NCI-H748 (cell line): ENCODE data around the gene ART4.
A peak's percentile ranks its signal among the peaks of the same experiment; 100 is the strongest.

ENCODE experiments used
- DNase-seq: peaks from one replicate; lab custom pipeline; 2025; ENCODE audit not compliant: unreplicated experiment; lab: John Stamatoyannopoulos, UW

The ART4 gene

DNA sequence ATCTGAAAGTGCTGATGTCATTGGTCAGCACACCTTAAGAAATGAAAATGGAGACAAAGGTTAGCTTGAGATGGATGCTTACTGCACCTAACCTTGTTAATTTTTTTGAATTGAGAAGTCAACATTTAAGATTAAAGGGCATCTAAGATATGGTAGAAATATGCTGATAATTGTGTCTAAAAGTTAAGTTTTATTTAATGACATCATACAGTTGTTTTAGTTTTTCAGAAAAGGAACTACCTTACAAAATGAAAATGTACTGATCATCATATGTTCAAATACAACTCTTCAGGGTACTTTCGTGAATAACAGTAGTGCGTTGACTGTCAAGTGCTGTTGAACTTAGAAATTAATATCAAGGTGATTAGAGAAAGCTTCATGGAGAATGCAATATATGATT lies 31.8 kb downstream of the ART4 start:
- no peak for DNase-seq

DNA sequence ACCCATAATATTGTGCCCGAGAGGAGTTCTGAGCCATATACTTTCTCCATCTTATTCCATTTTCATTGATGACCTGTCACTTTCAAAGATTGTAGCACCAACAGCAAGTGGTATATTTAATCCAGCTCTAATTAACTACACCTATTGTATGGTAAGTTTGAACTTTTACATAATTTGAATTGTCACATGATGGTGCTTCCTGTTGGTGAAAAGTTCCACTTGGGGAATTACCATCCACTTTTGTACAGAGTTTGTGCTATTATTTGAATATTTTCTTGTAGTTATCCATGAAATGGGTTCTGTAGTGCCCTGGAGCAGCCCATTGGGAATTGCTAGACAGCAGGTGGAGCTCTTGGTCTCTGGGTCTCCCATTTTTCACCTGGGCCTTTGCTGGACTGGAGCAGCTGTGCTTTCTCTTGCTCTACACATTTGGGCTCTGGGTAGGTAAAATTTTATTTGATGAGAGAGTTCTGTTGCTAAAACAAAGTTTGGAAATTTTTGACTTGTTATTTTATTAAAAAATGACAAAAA lies 32.3 kb downstream of the ART4 start:
- peak; percentile 8 for DNase-seq

DNA sequence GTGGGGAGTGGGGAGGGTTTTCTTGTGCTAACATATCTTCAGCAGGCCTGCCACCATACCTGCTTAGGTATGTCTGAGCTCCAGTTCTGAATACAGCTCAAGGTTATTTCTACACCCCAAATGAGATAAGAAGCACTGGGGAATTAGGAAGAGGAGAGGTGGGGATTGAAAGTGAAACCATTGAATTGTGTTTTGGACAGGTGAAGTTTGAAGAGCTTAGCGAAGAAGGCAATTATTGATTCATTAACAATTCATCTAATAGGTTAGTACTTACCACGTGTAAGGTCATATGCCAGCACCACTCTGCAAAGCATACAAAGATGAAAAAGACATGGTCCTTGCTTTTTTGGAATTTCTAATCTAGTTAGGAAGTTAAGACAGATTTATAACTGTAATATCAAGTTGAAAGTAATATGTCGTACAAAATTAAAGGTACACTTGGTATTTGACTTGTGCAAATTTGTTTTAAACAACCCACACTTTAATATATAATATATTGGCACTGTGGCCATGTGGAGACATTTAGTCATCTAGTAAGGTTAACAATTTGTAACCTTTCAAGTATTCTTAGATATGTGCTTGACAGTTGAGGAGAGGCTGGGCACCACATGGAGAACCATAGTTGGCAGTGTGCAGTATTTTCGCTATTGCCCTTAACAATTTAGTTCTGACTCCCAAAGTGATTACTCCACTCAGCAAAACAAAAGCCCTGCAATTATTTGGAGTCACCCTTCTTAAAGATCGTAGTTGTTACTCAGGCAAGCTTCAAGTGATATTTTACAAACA lies 33.0 kb downstream of the ART4 start:
- no peak for DNase-seq

DNA sequence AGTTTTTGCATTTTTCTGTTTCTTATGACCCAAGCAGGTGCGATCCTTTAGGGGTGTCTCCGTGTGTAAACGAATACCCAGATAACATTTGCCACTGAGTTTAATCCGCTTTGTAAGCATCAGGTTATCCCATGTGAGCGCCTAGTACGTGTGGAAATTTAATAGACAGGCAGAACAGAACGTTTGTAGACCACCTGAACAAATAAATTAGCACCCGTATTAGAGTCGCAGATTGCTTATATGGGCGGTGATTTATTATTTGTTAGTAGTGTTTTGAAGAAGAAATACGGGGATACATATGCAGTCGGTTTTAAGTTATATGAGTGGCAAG lies 39.5 kb downstream of the ART4 start:
- DNase-seq: peak; percentile 62

DNA sequence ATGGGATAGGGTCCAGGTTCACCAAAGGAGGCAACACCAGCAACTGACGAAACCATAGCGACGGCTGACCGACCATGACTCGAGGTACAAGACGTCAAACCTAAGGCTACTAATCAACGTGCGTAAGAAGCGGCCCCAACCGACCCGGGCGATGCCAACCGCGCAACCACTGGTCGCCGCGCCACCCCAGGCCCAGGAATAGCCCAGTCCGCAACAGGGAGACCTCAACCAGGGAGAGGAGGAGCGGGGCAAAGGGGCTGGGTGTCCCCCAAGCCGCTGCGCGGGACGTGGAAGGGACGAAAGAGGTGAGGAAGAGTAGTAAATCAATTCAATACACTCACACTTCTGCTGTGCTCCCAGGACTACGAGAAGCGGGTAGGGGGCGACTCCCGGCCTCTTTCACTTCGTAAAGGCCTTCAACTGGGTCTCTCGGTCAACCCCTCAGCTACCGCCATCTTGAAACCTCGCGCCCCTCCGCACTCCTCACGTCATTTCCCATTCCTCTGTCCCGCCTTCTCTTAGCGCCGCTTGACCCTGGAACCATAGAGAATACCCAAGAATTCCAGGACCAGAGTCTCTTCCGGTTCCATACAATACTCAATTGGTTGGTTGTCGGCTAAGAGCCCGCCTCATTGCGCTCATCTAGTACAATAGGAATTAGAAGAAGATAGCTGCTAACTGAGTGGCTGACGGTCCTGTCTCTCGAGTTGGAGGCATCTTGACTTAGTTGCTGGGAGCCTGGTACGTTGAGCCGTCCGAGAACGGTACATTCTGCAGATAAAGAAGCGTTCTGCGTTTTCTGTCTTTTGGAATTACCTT lies 40.1 kb downstream of the ART4 start, which contains the start of the genes C12orf60 and WBP11:
Gene C12orf60, plus strand, starts transcription at position 660 of the 819 bp plus-strand sequence. CDS start 19,266 bp downstream, outside the sequence.
Gene WBP11, minus strand, starts transcription at position 468 of the 819 bp plus-strand sequence. CDS start 2,095 bp downstream, outside the sequence.
- peak; percentile 98 for DNase-seq

DNA sequence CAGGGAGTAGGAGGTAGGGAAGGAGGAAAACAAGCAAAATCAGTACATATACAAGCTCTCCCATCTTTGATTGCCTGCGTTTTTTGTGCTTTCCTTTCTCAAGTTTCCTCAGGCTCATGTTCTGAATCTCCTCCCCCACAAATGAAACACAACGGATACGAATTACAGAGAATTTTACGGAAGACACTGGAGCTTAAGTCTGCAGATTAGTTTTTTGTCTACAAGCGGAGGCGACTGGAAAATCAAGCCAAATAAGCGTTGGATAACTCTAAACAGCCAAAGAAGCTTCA lies 40.7 kb downstream of the ART4 start:
- no peak for DNase-seq

DNA sequence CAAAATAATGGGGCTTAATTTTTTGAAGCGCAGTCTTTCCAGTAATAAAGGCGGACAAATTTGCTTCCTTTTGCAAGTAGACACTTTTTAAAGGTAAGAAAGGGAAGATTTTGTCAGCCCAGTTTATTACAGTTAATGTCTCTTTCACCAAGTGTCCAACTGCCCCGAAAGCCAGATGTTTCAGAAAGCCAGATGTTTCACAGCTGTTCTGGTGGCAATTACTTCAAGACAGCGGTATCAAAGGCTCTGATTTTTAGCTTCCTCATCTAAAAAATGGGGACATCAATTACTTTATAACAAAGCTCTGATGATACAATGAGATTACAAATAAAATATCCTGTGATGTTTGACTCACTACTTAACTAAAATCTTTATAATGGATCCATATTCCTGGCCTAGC lies 41.1 kb downstream of the ART4 start:
- no peak for DNase-seq

DNA sequence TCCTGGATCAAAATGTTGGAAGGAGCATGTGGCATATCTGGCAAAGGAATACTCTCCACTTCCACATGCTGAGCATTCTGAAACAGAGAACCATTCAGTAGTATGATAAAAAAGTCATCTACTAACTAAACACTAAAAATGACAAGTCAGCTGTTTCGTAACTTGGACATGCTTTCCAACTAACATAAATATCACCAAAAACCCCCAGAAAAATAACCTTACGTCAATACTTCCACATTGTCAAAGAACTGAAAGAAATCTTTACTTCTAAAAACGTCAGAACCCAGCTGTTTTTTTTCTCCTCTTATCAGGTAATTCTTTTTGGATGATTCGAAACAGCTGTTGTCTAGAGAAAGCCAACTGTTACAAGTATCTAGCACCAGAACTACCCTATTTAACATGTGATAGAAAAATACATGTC lies 48.3 kb downstream of the ART4 start:
- no peak for DNase-seq

DNA sequence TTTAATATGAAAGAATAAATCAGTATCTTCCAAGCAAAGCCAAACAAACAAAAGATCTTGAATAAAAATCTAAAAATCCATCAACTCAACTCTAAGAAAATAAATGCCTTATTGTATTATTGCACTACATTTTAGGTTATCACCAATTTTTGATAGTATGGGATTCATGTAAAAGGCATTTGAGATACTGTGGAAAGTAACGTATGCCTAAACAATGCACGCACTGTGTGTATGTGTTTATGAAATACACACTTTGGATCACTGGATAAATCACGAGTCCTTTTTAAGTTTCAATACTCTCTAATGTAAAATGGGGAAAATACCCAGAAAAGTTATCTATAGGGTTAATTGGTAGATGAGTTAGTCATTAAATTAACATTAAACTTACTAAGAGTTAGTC lies 57.8 kb downstream of the ART4 start:
- DNase-seq: no peak

DNA sequence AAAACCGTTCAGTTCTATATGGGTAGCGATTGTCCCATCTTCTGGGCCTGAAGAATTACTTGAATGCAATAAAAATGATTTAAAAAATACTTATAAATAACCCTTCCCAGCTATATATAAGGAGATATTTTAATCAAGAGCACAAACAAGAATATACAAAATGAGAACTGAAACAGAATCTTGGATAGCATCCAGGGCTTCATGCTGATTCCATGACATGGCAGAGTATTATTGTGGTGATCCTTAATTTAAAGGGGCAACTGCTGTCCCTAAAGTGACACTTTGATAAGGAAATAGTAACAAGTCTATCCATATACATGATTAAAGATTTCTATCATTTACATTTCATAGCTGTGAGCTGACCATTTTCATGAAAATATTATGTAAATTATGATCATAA lies 58.9 kb downstream of the ART4 start:
- no peak for DNase-seq

DNA sequence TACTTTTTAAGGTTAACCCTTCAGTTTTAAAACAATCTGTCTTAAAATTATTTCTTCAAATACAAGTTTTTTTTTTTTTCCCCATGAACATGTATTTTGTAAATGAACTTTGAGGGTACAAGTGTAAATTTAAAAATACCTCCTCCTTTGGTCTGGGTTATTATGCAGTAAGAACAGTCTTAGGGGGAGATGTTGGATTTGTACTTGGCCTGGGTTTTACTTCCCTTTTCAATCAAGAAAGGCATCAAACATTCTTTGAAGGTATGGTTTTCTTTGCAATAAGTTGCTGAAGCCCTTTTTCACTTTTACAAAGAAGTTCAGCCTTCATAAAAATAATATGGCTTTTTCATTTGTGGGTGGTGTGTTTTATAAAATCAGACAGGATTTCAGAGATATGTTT lies 60.6 kb downstream of the ART4 start:
- DNase-seq: no peak

DNA sequence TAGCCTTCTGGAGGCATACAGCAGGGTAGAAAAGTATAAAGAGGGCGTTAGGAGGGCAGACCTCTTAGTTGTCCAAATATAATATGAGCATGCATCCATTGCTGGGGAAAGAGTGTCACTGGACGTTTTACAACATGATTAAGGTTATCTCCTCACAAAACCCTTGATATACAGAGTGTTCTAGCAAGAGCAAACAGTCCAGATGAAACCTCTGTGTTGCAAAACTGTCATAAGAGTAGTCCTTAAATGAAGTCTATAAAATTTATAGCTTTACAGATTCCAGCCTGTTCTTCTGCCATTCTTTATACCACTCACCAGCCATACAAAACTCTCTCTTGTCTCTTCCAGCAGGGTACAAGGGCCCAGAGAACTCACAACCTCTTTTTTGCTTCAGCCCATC lies 61.8 kb downstream of the ART4 start:
- no peak for DNase-seq

DNA sequence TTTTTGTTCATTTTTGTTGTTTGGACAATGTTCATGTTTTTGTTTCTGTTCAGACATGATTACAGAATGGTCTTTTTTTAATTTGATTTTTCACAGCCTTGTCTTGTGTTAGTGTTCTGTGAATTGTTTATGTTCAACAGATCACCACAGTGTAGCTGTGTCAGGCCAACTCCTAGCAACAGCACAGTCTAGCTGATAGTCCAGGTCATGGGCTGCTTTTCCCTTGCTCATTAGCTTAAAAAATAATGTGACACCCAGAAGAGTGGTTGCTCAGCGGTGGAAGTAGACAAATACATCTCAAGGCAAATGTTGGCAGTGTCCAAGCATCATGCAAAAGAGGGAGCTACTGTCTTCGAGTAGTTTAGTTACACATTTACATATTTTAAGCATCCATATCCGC lies 62.5 kb downstream of the ART4 start:
- no peak for DNase-seq

DNA sequence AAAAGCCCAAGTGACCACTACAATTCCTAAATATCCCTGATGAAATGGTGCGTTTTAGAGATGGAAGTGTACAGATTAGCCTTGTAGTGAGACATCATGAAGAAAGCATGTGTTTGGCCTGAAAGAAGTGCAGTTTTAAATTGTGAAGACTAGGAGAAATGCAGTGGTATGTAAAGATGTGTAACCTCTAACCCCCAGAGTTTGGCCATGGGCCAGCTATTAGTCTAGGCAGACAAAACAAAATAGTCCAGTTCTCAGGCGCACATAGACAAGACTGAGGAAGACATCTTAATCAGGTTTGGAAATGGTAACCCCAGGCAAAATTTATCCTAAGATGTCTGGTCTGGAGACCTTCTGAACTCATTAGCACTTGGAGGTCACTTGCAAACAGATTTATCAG lies 63.5 kb downstream of the ART4 start:
- no peak for DNase-seq

DNA sequence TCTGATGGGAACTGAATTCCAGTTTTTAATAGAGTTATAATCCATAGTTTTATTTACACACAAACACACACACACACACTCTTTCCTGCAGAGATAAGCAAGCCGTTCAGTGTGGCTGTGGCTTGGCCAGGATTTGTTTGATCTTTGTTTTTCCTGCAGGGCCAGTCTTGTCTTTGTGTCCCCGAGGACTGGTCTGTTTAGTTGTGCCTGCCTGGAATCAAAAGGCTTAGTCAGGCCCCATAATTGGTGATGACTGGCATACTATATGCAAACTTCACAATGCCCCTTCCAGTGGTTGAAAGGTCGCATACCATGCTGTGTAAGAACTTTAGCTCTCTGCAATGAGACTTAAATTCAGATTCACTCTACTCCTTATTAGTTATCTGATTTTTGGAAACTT lies 66.1 kb downstream of the ART4 start:
- DNase-seq: peak; percentile 32

DNA sequence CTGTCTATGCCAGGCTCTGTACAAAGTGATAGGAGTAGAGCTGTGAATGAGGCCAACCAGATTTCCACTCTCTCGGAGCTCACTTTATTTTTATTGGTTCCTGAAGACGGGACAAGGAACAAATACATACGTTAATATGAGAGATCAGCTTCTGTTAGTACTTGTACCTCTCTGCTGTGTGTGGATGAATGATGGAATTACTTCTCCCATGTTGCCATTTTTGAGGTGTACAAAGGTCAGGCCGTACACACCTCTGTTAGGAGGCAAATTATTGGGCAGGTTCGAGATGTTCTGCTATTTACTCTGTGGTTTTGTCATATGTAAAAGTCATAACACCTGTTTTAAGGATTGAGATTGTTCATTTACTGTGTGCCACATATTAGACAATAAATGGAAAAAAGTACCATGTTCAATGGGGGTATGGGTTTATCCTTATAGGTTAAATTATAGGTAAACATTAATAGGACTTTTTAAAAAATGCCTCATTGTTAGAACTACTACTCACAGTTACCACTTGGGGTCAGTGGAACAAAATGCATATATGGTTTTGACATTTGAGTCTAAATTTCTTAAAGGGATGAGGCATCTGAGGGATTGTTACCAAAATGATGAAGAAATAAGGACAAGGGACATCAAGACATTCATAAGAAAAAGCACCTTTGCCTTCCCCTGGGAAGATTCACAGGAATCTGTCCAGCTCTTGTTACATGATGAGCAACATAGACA lies 66.9 kb downstream of the ART4 start:
- peak; percentile 5 for DNase-seq

DNA sequence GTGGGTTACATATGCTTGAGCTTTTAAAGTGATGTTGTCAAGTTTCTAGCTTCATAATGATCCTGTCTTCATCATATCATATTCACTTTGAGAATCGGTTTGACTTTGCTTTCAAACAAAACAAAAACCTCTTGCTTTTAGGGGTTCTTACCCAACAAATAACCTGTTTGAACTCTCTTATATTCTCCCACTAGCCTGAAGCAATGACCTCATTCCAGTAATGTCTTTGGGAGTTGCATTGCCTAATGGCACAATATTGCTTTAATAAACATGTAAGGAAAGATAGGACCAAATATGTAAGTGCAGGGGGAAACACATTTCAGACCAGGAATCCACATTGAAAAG lies 67.7 kb downstream of the ART4 start:
- DNase-seq: no peak
